HEK293 (cell line): ENCODE measurements around the gene PIP5KL1.

ENCODE experiments used
- CTCF ChIA-PET: fragments of 350-600 bp; formaldehyde crosslinking; extraction: SDS; loops from one replicate; lab custom pipeline; 2021; ENCODE audit warnings: antibody characterized with exemption; lab: Yijun Ruan, JAX
- POLR2A ChIA-PET: fragments of 300-600 bp; formaldehyde crosslinking; extraction: SDS; loops from one replicate; lab custom pipeline; 2020; ENCODE audit warnings: antibody characterized with exemption, inconsistent platforms; lab: Yijun Ruan, JAX
- H3K27ac ChIP-seq: fragments of 200-500 bp; sonication (Bioruptor generic); 2 replicates; pipeline ENCODE4 v1.5.1; 2014; ENCODE audit warnings: low read depth, low read length, control low read depth, inconsistent platforms; ENCODE audit errors: extremely low read depth
- H3K36me3 ChIP-seq, 2 experiments: fragments of 200-500 bp in 1 of 2; sonication (Bioruptor generic) in 1 of 2; 1 replicate in 1 of 2; 2 replicates in 1 of 2; pipeline ENCODE4 v1.5.1; 2014 to 2017; ENCODE audit warnings: inconsistent platforms in 2 of 2, low read length in 2 of 2; ENCODE audit not compliant: control insufficient read depth in 2 of 2, insufficient read depth in 1 of 2
- H3K4me1 ChIP-seq: fragments of 200-500 bp; sonication (Bioruptor generic); 2 replicates; pipeline ENCODE4 v1.5.1; 2014; ENCODE audit warnings: mild to moderate bottlenecking, low read length, inconsistent platforms; ENCODE audit not compliant: control insufficient read depth, insufficient read depth
- H3K4me3 ChIP-seq: 2 replicates; pipeline ENCODE4 v1.5.1; 2011; ENCODE audit warnings: low read depth, mild to moderate bottlenecking, control low read depth, low read length, moderate library complexity
- H3K9me3 ChIP-seq: fragments of 200-500 bp; sonication (Bioruptor generic); 2 replicates; pipeline ENCODE4 v1.5.1; 2014; ENCODE audit warnings: low read depth, low read length, inconsistent platforms; ENCODE audit not compliant: control insufficient read depth, insufficient read depth
- GLI4 ChIP-seq: fragments of 450-650 bp; formaldehyde crosslinking; IDR thresholded peaks from 2 replicates; pipeline ENCODE4 v1.5.1; 2016; ENCODE audit warnings: missing biosample characterization, missing genetic modification characterization
- GLIS1 ChIP-seq: fragments of 450-650 bp; formaldehyde crosslinking; IDR thresholded peaks from 2 replicates; pipeline ENCODE4 v1.5.1; 2016; ENCODE audit warnings: missing biosample characterization, missing genetic modification characterization
- OVOL3 ChIP-seq: fragments of 450-650 bp; formaldehyde crosslinking; IDR thresholded peaks from 2 replicates; pipeline ENCODE4 v1.5.1; 2016; ENCODE audit warnings: missing biosample characterization, missing genetic modification characterization
- REST ChIP-seq: fragments of 450-650 bp; formaldehyde crosslinking; IDR thresholded peaks from 2 replicates; pipeline ENCODE4 v1.5.1; 2016; ENCODE audit warnings: missing biosample characterization, missing genetic modification characterization
- SCRT1 ChIP-seq: fragments of 450-650 bp; formaldehyde crosslinking; IDR thresholded peaks from 2 replicates; pipeline ENCODE4 v1.5.1; 2016; ENCODE audit warnings: missing biosample characterization, missing genetic modification characterization, borderline replicate concordance
- SETDB1 ChIP-seq: IDR thresholded peaks from one replicate; pipeline ENCODE4 v1.6.1; 2017; ENCODE audit warnings: mild to moderate bottlenecking, low read length, moderate library complexity, mixed read lengths; ENCODE audit not compliant: insufficient read length
- TRIM28 ChIP-seq: IDR thresholded peaks from 2 replicates; pipeline ENCODE4 v1.6.1; 2011; ENCODE audit warnings: low read length, control low read depth, borderline replicate concordance
- ZBTB48 ChIP-seq: fragments of 450-650 bp; formaldehyde crosslinking; IDR thresholded peaks from 2 replicates; pipeline ENCODE4 v1.5.1; 2016; ENCODE audit warnings: missing biosample characterization, missing genetic modification characterization
- ZNF10 ChIP-seq: fragments of 450-650 bp; formaldehyde crosslinking; IDR thresholded peaks from 2 replicates; pipeline ENCODE4 v1.5.1; 2017; ENCODE audit warnings: missing biosample characterization, missing genetic modification characterization
- ZNF138 ChIP-seq: fragments of 450-650 bp; formaldehyde crosslinking; IDR thresholded peaks from 2 replicates; pipeline ENCODE4 v1.5.1; 2016; ENCODE audit warnings: missing biosample characterization, missing genetic modification characterization, borderline replicate concordance
- ZNF174 ChIP-seq: fragments of 450-650 bp; formaldehyde crosslinking; IDR thresholded peaks from 2 replicates; pipeline ENCODE4 v1.5.0; 2017; ENCODE audit warnings: missing biosample characterization, mild to moderate bottlenecking, missing genetic modification characterization
- ZNF221 ChIP-seq: fragments of 450-650 bp; formaldehyde crosslinking; IDR thresholded peaks from 2 replicates; pipeline ENCODE4 v1.5.1; 2017; ENCODE audit warnings: missing biosample characterization, missing genetic modification characterization, borderline replicate concordance
- ZNF335 ChIP-seq: fragments of 450-650 bp; formaldehyde crosslinking; conservative IDR thresholded peaks from 2 replicates; pipeline ENCODE4 v1.5.1; 2016; ENCODE audit warnings: missing biosample characterization, missing genetic modification characterization
- ZNF350 ChIP-seq: fragments of 450-650 bp; formaldehyde crosslinking; IDR thresholded peaks from 2 replicates; pipeline ENCODE4 v1.5.0; 2017; ENCODE audit warnings: missing biosample characterization, mild to moderate bottlenecking, missing genetic modification characterization
- ZNF600 ChIP-seq: fragments of 450-650 bp; formaldehyde crosslinking; IDR thresholded peaks from 2 replicates; pipeline ENCODE4 v1.5.1; 2016; ENCODE audit warnings: missing biosample characterization, missing genetic modification characterization
- ZNF670 ChIP-seq: fragments of 450-650 bp; formaldehyde crosslinking; IDR thresholded peaks from 2 replicates; pipeline ENCODE4 v1.5.1; 2016; ENCODE audit warnings: missing biosample characterization, missing genetic modification characterization, low read depth
- ZNF707 ChIP-seq: fragments of 450-650 bp; formaldehyde crosslinking; IDR thresholded peaks from 2 replicates; pipeline ENCODE4 v1.5.1; 2016; ENCODE audit warnings: missing biosample characterization, missing genetic modification characterization
- ZSCAN18 ChIP-seq: fragments of 450-650 bp; formaldehyde crosslinking; IDR thresholded peaks from 2 replicates; pipeline ENCODE4 v1.5.1; 2016; ENCODE audit warnings: missing biosample characterization, missing genetic modification characterization
- TF ChIP-seq, protein P1 (sequence below): fragments of 450-650 bp; formaldehyde crosslinking; IDR thresholded peaks from 2 replicates; pipeline ENCODE4 v1.5.1; 2016; ENCODE audit warnings: missing biosample characterization, missing genetic modification characterization

PIP5KL1 gene

GRCh38 chr9:127915801-127916719, 14.5 kb downstream of the PIP5KL1 start:
- 0 out of 2 replicates have a peak, but pooled peaks have one; percentile 42 for TF ChIP-seq ZNF600 (tag by site-specific recombination)
- TF ChIP-seq OVOL3 = no peak
- no peak for TF ChIP-seq ZNF350 (tag by site-specific recombination)
- no peak for TF ChIP-seq ZNF10 (tag by site-specific recombination)
- 0 out of 2 replicates have a peak, but pooled peaks have one; percentile 29 for TF ChIP-seq ZBTB48
- TF ChIP-seq REST (tag by site-specific recombination) = 0 out of 2 replicates have a peak, but pooled peaks have one; percentile 15
- ChIA-PET CTCF (interaction anchor here (0.7 to 8.1 kb wide), 5 partner anchors 46 to 326 kb away, joined by 3 to 46 read pairs (median 4); partner anchors contain the start of gene TOR2A), POLR2A (interaction anchor here (0.5 to 1.8 kb wide), 10 partner anchors 9 to 1416 kb away, joined by 3 to 9 read pairs (median 4); partner anchors contain the start of genes PIP5KL1 and ST6GALNAC6)
- Histone ChIP-seq H3K4me3 (peak overlapping the region; percentile 43), H3K27ac (no peak overlapping the region), H3K9me3 (no peaks in the 10 kb centered on the region), H3K4me1 (peaks cover 3% of the 10 kb centered on the region; the same call in 1 of the 2 replicates), H3K36me3 (peaks cover 0 to 21% of the 10 kb centered on the region in 2 experiments; a peak in 2 of 3 replicates)

DNA sequence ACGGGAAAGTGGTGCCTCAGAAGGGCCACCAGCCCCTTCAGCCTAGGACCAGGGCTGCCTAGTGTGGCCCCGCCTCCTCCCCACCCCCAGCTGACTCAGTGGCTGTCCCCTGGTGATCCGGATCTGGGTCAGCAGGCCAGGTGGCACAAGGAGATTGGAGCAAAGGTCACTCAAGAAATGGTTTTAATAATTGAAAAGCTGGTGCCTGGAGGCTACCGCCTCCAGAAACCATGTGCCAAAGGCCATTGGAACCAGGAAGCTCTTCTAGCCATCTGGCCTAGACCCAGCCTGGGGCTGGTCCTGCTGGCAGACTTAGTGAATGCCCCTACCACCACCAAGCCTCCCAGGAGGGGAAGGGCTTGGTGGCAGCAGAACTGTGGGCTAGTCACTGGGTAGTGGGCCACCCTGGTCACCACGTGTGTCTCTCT, 15.2 kb downstream of the PIP5KL1 start:
- Histone ChIP-seq H3K4me3 (no peak overlapping the region), H3K27ac (no peak overlapping the region), H3K36me3 (peaks cover 0 to 26% of the 10 kb centered on the region in 2 experiments; a peak in 2 of 3 replicates), H3K4me1 (peaks cover 3% of the 10 kb centered on the region; the same call in 1 of the 2 replicates), H3K9me3 (no peaks in the 10 kb centered on the region)
- ChIA-PET CTCF (interaction anchor here (0.9 to 8.1 kb wide), 2 partner anchors 46 to 180 kb away, joined by 4 to 46 read pairs; partner anchors contain the start of gene TOR2A), POLR2A (no interaction called here)
- TF ChIP-seq SETDB1 (no peak), SCRT1 (tag by site-specific recombination) (no peak), TRIM28 (no peak), GLIS1 (tag by site-specific recombination) (peak; percentile 57), ZNF335 (tag by site-specific recombination) (0 out of 2 replicates have a peak, but pooled peaks have one; percentile 22)

GRCh38 chr9:127913682-127914081, 16.9 kb downstream of the PIP5KL1 start:
- Histone ChIP-seq H3K4me1 (peaks cover 3% of the 10 kb centered on the region; the same call in 1 of the 2 replicates), H3K36me3 (peaks cover 0 to 31% of the 10 kb centered on the region in 2 experiments; a peak in 2 of 3 replicates), H3K9me3 (no peaks in the 10 kb centered on the region), H3K4me3 (no peak overlapping the region)
- no peak for TF ChIP-seq ZNF221
- no peak for TF ChIP-seq GLI4 (tag by site-specific recombination)
- no peak for TF ChIP-seq ZNF174 (tag by site-specific recombination)
- no peak for TF ChIP-seq ZNF707
- TF ChIP-seq ZNF670 (tag by site-specific recombination) = no peak
- no peak for TF ChIP-seq ZNF138 (tag by site-specific recombination)
- TF ChIP-seq ZSCAN18 (tag by site-specific recombination) = no peak
- TF ChIP-seq, protein P1, sequence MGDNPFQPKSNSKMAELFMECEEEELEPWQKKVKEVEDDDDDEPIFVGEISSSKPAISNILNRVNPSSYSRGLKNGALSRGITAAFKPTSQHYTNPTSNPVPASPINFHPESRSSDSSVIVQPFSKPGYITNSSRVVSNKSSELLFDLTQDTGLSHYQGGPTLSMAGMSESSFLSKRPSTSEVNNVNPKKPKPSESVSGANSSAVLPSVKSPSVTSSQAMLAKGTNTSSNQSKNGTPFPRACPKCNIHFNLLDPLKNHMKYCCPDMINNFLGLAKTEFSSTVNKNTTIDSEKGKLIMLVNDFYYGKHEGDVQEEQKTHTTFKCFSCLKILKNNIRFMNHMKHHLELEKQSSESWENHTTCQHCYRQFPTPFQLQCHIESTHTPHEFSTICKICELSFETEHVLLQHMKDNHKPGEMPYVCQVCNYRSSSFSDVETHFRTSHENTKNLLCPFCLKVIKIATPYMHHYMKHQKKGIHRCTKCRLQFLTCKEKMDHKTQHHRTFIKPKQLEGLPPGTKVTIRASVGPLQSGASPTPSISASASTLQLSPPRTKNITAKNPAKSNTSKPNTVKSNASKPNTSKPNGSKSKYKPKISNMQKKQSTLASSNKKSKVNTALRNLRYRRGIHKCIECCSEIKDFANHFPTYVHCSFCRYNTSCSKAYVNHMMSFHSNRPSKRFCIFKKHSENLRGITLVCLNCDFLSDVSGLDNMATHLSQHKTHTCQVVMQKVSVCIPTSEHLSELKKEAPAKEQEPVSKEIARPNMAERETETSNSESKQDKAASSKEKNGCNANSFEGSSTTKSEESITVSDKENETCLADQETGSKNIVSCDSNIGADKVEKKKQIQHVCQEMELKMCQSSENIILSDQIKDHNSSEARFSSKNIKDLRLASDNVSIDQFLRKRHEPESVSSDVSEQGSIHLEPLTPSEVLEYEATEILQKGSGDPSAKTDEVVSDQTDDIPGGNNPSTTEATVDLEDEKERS = no peak
- TF ChIP-seq, all 188 proteins: peak for 0
- POLR2A ChIA-PET = interaction anchor here (0.7 kb wide), 1 partner anchor 158 kb away, joined by 5 read pairs; no protein-coding TSS in a partner anchor
- CTCF ChIA-PET = interaction anchor here (0.6 to 1.6 kb wide), 7 partner anchors 8 to 791 kb away, joined by 3 to 7 read pairs (median 4); partner anchors contain the start of gene TOR2A
- H3K27ac ChIP-seq = no peak overlapping the region
